Right ventricle myocardium superior (tissue), 1 donor: ENCODE results near the gene MAP3K14. TPM values are rescaled to one million over a fixed set of nuclear protein-coding genes. Genes with fewer than 3 reads are reported as not detected.

Experiments used
- ATAC-seq: fragments of 200-7000 bp; cut with Tn5 transposase; one replicate; pipeline ENCODE4 v1.9.1; 2020; ENCODE audit warnings: mild to moderate bottlenecking; ENCODE audit not compliant: poor library complexity
- DNase-seq: peaks from one replicate; pipeline ENCODE4 v3.0.0-alpha.2; 2020
- intact Hi-C: fragments of 100-400 bp; cut with DNase I; formaldehyde crosslinking; loops from one replicate; pipeline ENCODE4 v1.11.2; 2022
- total RNA-seq: library from RNA; stranded (reverse); fragmentation: NEBNext Ultra II Directional; extraction: Animal tissue kit (Norgen Biotek cat#: 25700); gene quantifications from one replicate; pipeline ENCODE4 v1.2.1, GENCODE V29; 2021
- donor health status: DM: no; HTN: yes; CAD: no; lungs with severe emphysema.

Gene MAP3K14
- total RNA-seq, 1 donor from 2014 or later: 12.2 TPM

- intact Hi-C loops: no loop called here
- ATAC-seq: peak; percentile 23
- peak; percentile 85 for DNase-seq
Measured at GRCh38 chr17:45221081-45222013, 95.5 kb downstream of the MAP3K14 start, which contains the start of gene FMNL1. FMNL1 (plus strand) TSS chr17:45221885; CDS start chr17:45222125, 240 bp downstream.

GRCh38 chr17:45220079-45220478 is 96.7 kb downstream of the MAP3K14 start:
- intact Hi-C loops: no loop called here
- DNase-seq (no peak), ATAC-seq (no peak)

GRCh38 chr17:45218895-45219661 is 97.7 kb downstream of the MAP3K14 start:
- intact Hi-C loops: loop anchor here (2.0 kb wide), 1 partner anchor 166 kb away; no protein-coding TSS in a partner anchor
- peak; percentile 82 for ATAC-seq
- DNase-seq: peak; percentile 93

Other genes with a start within 250 kb of the MAP3K14 start
- 201 TPM for gene PLCD3, start 184.5 kb downstream of the MAP3K14 start, total RNA-seq
- 8.0 TPM for gene ACBD4, start 181.3 kb downstream of the MAP3K14 start, total RNA-seq
- 31.2 TPM for gene HEXIM1, start 168.5 kb downstream of the MAP3K14 start, total RNA-seq
- 8.0 TPM for gene HEXIM2, start 155.1 kb downstream of the MAP3K14 start, total RNA-seq
- gene FMNL1, start 95.1 kb downstream of the MAP3K14 start, total RNA-seq: 12.0 TPM
- gene SPATA32, start 54.9 kb downstream of the MAP3K14 start, total RNA-seq: not detected
- 30.4 TPM for gene ARHGAP27, start 115.8 kb upstream of the MAP3K14 start, total RNA-seq
- gene PLEKHM1, start 173.7 kb upstream of the MAP3K14 start, total RNA-seq: 23.2 TPM